Panc1 (cell line): ENCODE measurements around the gene AHI1. TPM values are rescaled to one million over a fixed set of nuclear protein-coding genes. Genes with fewer than 3 reads are reported as not detected.
"Not testable (repeated sequence)": the region's sequence is repeated elsewhere in the genome, so short reads cannot be mapped to it uniquely, and the experiment has no call there.

Source experiments
- ATAC-seq: fragments of 200-7000 bp; cut with Tn5 transposase; 2 replicates; pipeline ENCODE4 v1.9.1; 2020; ENCODE audit warnings: mild to moderate bottlenecking, moderate library complexity
- BruUV-seq: library from RNA; stranded (reverse); fragments of 400-500 nt; replicated peaks from 2 replicates; lab custom pipeline; 2021; lab: Mats Ljungman, UMichigan
- CTCF ChIA-PET: fragments of 300-600 bp; sonication (Branson Sonifier 250); formaldehyde crosslinking; loops from one replicate; lab custom pipeline; 2022; ENCODE audit warnings: antibody characterized with exemption; lab: Charles Lee
- POLR2A ChIA-PET: fragments of 300-600 bp; sonication (Branson Sonifier 250); formaldehyde crosslinking; loops from one replicate; lab custom pipeline; 2022; ENCODE audit warnings: antibody characterized with exemption; lab: Charles Lee
- DNase-seq: peaks from one replicate; pipeline ENCODE4 v3.0.0-alpha.2; 2010; ENCODE audit warnings: low read depth, low spot score
- H3K27ac ChIP-seq: 2 replicates; pipeline ENCODE4 v1.5.1; 2011; ENCODE audit warnings: mild to moderate bottlenecking, low read length, inconsistent platforms
- H3K27me3 ChIP-seq: fragments of 200-500 bp; sonication (Bioruptor generic); 2 replicates; pipeline ENCODE4 v1.6.0; 2014; ENCODE audit warnings: low read length, inconsistent platforms; ENCODE audit not compliant: control insufficient read depth, insufficient read depth
- H3K36me3 ChIP-seq: fragments of 200-500 bp; sonication (Bioruptor generic); 2 replicates; pipeline ENCODE4 v1.5.1; 2014; ENCODE audit warnings: inconsistent platforms, mild to moderate bottlenecking, low read length, moderate library complexity; ENCODE audit not compliant: control insufficient read depth, insufficient read depth
- H3K4me1 ChIP-seq: 2 replicates; pipeline ENCODE4 v1.5.1; 2011; ENCODE audit warnings: inconsistent platforms, mild to moderate bottlenecking, low read length, moderate library complexity; ENCODE audit not compliant: control insufficient read depth, insufficient read depth
- H3K4me3 ChIP-seq, 2 experiments: 2 replicates each; pipeline ENCODE4 v1.5.1; 2011 to 2012; ENCODE audit warnings: low read depth in 2 of 2, low read length in 2 of 2, mild to moderate bottlenecking in 2 of 2, inconsistent platforms in 1 of 2, moderate library complexity in 1 of 2
- H3K9me3 ChIP-seq: fragments of 200-500 bp; sonication (Bioruptor generic); 2 replicates; pipeline ENCODE4 v1.5.1; 2014; ENCODE audit warnings: low read depth, mild to moderate bottlenecking, inconsistent platforms, low read length, moderate library complexity; ENCODE audit not compliant: control insufficient read depth, insufficient read depth
- POLR2AphosphoS5 ChIP-seq: IDR thresholded peaks from 2 replicates; pipeline ENCODE4 v1.6.1; 2012; ENCODE audit warnings: mild to moderate bottlenecking, low read depth, low read length, moderate library complexity
- SIN3A ChIP-seq: IDR thresholded peaks from 2 replicates; pipeline ENCODE4 v1.6.1; 2012; ENCODE audit warnings: low read depth, mild to moderate bottlenecking, low read length, moderate library complexity, borderline replicate concordance; ENCODE audit not compliant: insufficient read depth
- TCF7L2 ChIP-seq: IDR thresholded peaks from 2 replicates; pipeline ENCODE4 v1.6.1; 2011; ENCODE audit warnings: mild to moderate bottlenecking, low read depth, low read length, inconsistent platforms
- in situ Hi-C: cut with HindIII; loops from 2 replicates; pipeline ENCODE4 v1.10.0; 2016; ENCODE audit warnings: low sequenced_read_pairs, low pct_unique_long_range_greater_than_20kb
- intact Hi-C: fragments of 100-400 bp; cut with micrococcal nuclease; formaldehyde crosslinking; loops from one replicate; pipeline ENCODE4 v1.10.0; 2022; ENCODE audit not compliant: unreplicated experiment
- total RNA-seq: library from RNA; stranded (reverse); gene quantifications from one replicate; pipeline ENCODE4 v1.2.1, GENCODE V29; 2021; ENCODE audit not compliant: unreplicated experiment
- TF ChIP-seq, protein P1 (sequence below): fragments of 450-650 bp; IDR thresholded peaks from 2 replicates; pipeline ENCODE4 v1.5.1; 2017; ENCODE audit warnings: mild to moderate bottlenecking
- TF ChIP-seq, protein P2 (sequence below), 2 experiments: IDR thresholded peaks; 2 replicates each; pipeline ENCODE4 v1.6.1; 2011 to 2012; ENCODE audit warnings: low read depth in 2 of 2, control low read depth in 1 of 2, low read length in 1 of 2, mild to moderate bottlenecking in 1 of 2, moderate library complexity in 1 of 2; ENCODE audit not compliant: insufficient read depth in 1 of 2

The AHI1 gene
- total RNA-seq, 1 experiment from 2014 or later = 22.3 TPM

DNA sequence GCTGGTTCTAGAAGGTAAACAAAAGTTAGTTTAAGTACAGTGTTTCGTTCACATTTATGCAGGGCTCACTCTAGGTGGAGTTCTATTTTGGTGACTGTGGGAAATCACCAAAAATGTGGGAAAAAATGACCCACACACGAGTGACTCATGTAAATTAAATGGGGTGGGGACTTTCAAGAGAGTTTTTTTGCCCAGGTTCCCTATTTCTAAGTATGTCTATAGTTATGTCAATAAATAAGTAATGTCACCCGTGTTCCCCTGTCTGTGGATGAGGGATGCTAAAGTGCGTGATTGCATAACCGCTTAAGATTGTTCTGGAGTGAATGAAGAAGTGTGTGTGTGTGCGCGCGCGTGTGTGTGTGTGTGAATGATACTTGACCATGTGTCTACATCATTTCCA lies 247.3 kb downstream of the AHI1 start:
- Histone ChIP-seq H3K36me3 (no peaks in the 10 kb centered on the region), H3K4me3 (no peak overlapping the region), H3K27me3 (no peaks in the 10 kb centered on the region), H3K9me3 (no peaks in the 10 kb centered on the region), H3K4me1 (no peaks in the 10 kb centered on the region), H3K27ac (no peak overlapping the region)
- ChIA-PET POLR2A (no interaction called here), CTCF (no interaction called here)
- BruUV-seq = no TSS peak
- no peak for TF ChIP-seq TCF7L2
- TF ChIP-seq, protein P1, sequence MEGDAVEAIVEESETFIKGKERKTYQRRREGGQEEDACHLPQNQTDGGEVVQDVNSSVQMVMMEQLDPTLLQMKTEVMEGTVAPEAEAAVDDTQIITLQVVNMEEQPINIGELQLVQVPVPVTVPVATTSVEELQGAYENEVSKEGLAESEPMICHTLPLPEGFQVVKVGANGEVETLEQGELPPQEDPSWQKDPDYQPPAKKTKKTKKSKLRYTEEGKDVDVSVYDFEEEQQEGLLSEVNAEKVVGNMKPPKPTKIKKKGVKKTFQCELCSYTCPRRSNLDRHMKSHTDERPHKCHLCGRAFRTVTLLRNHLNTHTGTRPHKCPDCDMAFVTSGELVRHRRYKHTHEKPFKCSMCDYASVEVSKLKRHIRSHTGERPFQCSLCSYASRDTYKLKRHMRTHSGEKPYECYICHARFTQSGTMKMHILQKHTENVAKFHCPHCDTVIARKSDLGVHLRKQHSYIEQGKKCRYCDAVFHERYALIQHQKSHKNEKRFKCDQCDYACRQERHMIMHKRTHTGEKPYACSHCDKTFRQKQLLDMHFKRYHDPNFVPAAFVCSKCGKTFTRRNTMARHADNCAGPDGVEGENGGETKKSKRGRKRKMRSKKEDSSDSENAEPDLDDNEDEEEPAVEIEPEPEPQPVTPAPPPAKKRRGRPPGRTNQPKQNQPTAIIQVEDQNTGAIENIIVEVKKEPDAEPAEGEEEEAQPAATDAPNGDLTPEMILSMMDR = no peak
- TF ChIP-seq, protein P2, sequence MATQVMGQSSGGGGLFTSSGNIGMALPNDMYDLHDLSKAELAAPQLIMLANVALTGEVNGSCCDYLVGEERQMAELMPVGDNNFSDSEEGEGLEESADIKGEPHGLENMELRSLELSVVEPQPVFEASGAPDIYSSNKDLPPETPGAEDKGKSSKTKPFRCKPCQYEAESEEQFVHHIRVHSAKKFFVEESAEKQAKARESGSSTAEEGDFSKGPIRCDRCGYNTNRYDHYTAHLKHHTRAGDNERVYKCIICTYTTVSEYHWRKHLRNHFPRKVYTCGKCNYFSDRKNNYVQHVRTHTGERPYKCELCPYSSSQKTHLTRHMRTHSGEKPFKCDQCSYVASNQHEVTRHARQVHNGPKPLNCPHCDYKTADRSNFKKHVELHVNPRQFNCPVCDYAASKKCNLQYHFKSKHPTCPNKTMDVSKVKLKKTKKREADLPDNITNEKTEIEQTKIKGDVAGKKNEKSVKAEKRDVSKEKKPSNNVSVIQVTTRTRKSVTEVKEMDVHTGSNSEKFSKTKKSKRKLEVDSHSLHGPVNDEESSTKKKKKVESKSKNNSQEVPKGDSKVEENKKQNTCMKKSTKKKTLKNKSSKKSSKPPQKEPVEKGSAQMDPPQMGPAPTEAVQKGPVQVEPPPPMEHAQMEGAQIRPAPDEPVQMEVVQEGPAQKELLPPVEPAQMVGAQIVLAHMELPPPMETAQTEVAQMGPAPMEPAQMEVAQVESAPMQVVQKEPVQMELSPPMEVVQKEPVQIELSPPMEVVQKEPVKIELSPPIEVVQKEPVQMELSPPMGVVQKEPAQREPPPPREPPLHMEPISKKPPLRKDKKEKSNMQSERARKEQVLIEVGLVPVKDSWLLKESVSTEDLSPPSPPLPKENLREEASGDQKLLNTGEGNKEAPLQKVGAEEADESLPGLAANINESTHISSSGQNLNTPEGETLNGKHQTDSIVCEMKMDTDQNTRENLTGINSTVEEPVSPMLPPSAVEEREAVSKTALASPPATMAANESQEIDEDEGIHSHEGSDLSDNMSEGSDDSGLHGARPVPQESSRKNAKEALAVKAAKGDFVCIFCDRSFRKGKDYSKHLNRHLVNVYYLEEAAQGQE (IDR thresholded peaks at IDR 0.05; ENCODE audit: insufficient read depth in 1 of 2, low read depth in 2 of 2, low read length in 1 of 2) = no peak
- TF ChIP-seq POLR2AphosphoS5 = no peak
- TF ChIP-seq SIN3A = no peak
- in situ Hi-C loops (no loop called here), intact Hi-C loops (no loop called here)
- ATAC-seq (no peak), DNase-seq (no peak)

DNA sequence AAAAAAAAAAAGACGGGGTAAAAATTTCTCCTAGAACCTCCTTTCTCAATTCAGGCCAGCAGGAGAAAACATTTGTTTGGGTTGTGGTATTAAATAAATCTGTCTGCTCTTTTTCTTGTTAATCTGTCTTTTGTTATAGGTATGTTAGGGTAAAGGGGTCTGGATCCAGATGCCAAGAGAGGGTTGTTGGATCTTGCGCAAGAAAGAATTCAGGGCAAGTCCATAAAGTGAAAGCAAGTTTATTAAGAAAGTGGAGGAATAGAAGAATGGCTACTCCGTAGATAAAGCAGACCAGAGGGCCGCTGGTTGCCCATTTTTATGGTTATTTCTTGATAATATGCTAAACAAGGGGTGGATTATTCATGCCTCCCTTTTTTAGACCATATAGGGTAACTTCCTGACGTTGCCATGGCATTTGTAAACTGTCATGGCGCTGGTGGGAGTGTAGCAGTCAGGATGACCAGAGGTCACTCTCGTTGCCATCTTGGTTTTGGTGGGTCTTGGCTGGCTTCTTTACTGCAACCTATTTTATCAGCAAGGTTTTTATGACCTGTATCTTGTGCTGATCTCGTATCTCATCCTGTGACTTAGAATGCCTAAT lies 251.0 kb downstream of the AHI1 start:
- CTCF ChIA-PET, H3K9me3 ChIP-seq, H3K4me1 ChIP-seq, BruUV-seq, in situ Hi-C loops, H3K27me3 ChIP-seq, POLR2A ChIA-PET, intact Hi-C loops, H3K27ac ChIP-seq, H3K4me3 ChIP-seq, DNase-seq, H3K36me3 ChIP-seq, ATAC-seq: not testable (repeated sequence)

DNA sequence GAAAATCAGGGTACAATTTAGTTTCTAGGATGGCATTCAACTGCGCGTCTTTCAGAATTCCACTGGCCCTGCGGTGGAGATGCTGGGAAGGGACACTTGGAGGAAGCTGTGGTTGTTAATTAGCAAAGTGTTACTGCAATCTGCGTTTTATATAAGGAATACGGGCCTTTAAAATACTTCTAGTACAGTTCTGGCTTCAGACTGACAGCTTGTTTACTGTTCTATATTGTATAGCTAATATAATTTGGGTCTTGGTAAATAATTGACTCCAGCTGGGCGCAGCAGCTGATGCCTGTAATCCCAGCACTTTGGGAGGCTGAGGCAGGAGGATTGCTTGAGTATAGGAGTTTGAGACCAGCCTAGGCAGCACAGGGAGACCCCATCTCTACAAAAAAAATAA lies 252.7 kb downstream of the AHI1 start:
- Histone ChIP-seq H3K9me3 (no peaks in the 10 kb centered on the region), H3K4me1 (no peaks in the 10 kb centered on the region), H3K27ac (no peak overlapping the region), H3K27me3 (no peaks in the 10 kb centered on the region; the same call in 1 of the 2 replicates), H3K4me3 (no peak overlapping the region), H3K36me3 (no peaks in the 10 kb centered on the region)
- ChIA-PET POLR2A (interaction anchor here (0.6 kb wide), 1 partner anchor 286 kb away, joined by 3 read pairs; no protein-coding TSS in a partner anchor), CTCF (no interaction called here)
- ATAC-seq (no peak), DNase-seq (no peak)
- in situ Hi-C loops (no loop called here), intact Hi-C loops (no loop called here)
- no peak for TF ChIP-seq TCF7L2
- no TSS peak for BruUV-seq
